C1 segment of cervical spinal cord (tissue), 14 donors: ENCODE measurements around the gene NOL4L.

Source experiments
- DNase-seq, 14 donors: peaks; one replicate each; lab custom pipeline; 2025; lab: John Stamatoyannopoulos, UW

The NOL4L gene

DNA sequence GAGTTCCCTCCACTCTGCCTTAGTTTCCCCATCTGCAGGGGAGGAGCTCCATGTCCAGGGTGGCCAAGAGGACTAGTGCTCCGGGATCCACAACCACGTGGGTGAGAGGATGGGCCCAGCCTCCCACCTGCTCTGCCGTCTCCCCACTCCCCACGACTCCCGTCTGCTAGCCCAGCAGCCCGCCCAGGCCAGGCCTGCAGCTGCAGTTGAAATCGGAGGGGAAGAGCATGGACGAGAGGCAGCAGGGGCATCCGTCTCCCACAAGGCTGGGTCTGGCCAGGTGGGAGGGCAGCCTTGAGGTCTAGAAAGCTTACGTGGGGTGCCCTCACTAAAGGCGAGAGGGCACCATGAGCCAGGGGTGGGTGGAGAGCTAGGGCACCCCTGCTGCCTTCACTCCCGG is 8.6 kb downstream of the NOL4L start:
- DNase-seq, result no peak

DNA sequence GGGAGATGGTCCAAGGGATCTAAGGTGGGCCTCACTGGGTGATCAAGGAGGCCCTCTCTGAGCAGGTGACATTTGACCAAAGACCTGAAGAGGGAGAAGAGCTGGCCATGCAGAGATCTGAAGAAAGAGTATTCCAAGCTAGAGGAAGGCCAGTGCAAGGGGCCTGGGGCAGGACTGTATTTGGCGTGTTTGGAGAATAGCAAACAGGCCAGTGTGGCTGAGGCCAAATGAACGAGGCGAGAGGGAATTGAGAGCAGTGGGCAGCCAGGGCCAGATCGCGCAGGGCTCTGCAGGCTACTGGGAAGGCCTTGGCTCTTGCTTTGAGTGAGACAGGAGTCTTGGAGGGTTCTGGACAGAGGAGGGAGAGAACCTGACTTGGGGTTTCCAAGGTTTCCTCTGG is 9.3 kb downstream of the NOL4L start:
- no peak for DNase-seq

DNA sequence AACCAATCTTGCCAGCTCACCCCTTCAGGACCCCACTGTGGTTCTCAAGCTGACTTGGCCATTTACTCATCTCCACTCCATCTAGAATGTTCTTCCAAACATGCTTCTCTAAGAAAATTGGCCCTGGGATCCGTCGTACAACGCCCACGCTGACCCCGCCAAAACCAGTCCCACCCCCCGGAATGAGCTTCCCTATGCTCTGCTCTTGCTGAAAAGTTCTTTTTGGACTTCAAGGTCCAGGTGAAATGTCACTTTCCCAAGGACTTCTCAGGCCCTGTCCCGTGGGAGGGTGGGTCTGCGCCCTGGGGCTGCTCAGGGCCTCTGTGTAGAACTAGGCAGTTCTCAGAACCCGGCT is 9.9 kb downstream of the NOL4L start:
- DNase-seq, result no peak

DNA sequence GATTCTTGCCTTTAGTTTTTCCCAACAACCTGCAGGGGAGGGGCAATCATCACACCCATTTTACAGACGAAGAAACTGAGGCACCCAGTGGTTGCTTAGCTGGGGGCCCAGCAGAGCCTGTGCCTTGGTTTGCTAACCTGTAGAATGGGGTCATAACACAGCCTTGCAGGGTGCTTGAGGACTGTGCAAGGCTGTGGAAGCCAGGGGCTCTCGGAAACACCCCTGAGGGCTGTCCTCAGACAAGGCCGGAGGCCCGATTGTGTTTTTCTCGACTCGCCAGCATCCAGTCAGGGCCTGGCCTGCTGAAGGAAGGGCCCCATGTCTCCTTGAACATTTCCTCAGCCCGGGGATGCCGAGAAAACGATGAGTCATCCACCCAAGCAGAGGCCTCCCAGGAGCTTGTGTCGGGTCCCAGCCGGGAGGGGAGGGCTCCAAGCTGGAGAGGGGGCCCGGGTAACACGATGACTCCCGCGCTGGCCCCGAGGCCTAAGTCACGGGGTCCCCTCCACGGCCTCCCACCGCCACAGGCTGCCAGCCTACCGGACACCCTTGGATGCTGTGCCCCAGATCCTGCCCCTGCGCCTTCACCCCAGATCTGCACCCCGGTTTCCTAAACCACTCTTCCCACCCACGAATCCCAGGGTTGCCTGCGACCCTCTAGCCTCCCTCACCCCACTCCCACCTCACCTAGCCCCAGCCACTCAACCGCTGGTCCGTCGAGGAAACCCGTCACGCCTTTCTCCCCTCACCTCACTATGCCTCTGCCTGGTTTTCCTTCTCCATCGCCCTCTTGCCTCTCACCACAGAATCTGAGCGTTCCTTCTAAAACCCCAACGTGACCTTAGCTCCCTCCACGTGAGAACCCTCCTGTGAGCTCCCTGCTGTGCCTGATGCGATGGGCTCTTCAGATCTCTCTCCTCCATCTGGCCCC is 10.6 kb downstream of the NOL4L start:
- DNase-seq, result peak in 4 of 14 donors; percentile 13 to 80 (median 22)

DNA sequence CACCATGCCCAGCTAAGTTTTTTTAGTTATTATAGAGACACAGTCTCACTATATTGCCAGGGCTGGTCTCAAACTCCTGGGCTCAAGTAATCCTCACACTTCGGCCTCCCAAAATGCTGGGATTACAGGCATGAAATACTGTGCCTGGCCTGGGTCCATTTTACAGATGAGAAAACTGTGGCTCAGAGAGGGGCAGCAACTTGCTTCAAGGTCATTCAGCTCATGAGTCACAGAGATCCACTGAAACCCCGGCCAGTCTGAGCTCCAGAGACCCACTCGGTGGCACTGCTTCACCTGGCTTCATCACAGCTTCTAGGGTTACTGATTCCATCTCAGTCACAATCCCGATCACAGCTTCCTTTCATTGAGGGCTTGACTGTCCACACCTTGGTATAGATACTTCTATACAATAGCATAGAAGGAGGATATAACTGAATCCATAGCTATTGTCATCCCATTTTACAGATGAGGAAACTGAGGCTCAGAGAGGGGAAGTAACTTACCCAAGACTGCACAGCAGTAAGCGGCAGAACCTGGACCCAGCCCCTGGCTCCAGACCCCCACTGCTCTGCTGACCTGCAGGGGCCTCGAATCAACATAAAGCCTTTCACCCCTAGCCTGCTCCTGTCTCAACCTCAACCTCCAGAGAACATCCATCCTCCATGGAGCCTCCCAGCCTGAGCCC is 11.8 kb downstream of the NOL4L start:
- DNase-seq, result no peak

DNA sequence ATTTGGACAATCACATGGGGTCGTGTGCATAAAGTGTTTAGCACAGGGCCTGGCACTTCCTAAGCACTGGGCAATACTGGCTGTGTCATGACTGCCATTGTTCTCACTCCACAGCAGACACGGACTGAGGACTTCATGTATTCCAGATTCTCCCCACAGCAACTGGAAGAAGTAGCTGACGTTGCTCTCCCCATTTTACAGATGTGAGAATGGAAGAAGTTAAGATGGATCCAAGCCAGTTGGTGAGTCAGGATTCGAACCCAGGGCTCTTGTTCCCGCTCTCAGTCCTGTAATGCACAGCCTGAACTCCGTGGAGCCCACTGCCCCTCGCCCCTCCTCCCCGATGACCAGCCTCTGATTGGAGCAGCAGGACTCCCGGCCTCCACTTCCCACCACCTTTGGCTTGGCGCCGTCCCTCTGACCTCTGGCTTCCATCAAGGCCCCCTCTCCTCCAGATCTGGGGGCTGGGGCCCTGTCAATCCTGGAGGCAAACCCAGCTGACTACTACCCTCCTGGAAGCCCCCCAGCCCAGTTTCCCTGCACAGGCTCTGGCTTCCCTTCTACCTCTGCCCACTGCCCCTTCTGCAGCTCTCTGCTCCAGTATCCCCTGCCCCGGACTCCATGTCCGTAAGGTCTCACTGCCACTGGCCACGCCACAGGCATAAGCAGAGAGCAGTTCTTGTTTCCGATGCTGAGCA is 12.7 kb downstream of the NOL4L start:
- DNase-seq, result no peak

DNA sequence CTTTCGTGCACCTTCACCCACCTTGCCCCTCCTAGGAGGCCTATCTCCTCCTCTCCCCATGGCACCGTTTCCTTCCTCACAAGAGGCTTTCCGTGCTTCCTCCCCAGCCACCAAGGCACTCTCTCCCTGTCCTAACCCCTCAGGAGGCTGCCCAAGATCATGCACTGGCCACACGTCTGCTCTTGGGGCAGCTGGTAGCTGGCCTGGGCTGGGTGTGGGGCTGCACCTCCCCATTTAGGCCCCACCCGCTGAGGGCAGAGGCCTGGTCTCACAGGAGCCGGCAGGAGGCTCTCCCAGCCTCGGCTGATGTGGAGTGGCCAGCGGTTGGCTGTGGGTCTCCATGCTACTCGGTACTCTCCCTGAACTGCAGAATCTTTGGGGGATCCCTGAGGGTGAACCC is 13.6 kb downstream of the NOL4L start:
- DNase-seq, result no peak

DNA sequence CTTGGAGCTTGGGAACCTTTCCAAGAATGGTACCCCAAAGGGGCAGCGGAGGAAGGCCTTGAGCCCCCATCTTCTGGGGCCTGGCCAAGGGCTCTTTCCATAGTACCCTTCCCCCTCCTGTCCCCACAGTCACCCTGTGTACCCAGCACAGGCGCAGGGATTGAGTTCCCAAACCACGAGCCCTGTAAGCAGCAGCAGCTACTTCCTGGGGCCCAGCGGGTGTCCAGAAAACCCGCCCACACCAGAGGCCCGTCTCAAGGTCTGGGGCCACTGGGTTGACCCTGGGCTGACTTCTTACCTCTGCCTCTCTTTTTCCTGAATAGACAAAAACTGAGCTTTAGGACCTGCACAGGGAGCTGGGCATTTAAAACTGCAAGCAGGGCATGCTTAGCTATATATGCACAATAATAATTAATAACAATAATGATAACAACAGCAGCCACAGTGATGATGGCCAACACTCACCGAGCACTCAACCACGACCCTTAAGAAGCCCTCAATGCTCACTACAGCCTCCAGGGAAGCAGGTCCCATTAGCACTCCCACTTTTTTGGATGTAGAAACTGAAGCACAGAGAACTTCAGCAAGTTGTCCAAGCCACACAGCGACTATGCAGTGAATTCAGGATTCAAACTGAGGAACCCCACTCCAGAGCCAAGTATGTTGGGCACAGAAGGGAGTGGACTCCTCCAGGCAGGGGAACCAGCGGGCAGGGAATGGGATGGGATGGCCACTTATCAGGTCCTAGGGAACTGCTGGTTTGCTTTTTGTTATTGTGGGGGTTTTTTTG is 14.5 kb downstream of the NOL4L start:
- peak in 3 of 14 donors; percentile 17 to 29 (median 18) for DNase-seq

DNA sequence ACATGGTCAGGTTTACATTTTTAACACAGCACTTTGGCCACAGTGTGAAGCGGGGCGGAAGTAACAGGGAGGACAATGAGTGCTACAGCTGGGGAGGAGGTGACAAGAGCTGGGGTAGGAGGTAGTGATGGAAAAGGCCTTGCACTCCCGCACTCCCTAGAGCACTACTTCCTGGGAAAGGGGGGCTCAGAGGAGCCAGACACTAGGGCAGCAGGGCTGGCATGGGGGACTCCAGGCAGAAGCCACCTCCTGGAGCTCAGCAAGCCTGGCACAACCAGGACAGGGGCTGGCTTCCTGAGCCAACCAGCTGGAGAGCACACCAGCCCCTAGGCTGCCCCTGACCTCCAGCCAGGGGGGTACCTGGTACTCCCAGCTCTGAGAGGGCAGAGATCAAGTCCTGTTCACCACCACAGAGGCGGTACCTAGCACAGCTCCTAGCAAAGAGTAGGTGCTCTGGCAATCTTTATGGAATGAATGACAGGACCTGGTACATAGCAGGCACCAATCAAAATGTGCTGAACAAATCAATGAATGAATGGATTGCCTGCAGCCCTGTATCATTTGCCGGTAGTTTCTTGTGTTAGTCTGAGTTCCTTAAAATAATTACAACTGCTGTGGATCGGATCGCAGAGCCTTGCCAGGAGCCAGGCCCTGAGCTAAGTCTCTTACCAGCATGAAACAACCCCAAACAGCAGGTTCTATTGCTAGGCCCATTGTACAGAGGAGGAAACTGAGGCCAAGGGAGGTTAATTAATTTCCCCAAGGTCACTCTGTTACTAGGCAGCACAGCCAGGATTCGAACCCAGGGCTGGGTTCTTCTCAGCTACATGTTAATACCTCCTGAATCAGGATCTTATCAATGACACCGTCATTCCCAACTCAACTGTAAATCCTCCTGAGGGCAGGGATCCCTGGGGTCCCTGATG is 15.5 kb downstream of the NOL4L start:
- DNase-seq, result no peak

DNA sequence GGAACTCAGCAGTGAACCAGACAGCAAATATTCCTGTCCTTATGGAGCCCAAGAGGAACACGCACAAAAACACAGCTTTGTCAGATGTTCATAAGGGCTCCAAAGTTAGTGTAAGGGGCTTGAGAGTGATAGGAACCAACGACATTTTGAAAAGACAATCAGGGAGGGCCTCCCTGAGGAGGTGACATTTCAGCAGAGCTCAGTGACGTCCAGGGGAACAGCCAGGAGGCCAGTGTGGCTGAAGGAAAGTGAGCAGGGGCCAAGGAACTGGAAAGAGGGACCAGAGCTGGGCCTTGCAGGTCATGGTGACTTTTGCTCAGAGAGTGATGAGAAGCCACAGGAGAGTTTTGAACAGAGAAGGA is 16.1 kb downstream of the NOL4L start:
- no peak for DNase-seq

DNA sequence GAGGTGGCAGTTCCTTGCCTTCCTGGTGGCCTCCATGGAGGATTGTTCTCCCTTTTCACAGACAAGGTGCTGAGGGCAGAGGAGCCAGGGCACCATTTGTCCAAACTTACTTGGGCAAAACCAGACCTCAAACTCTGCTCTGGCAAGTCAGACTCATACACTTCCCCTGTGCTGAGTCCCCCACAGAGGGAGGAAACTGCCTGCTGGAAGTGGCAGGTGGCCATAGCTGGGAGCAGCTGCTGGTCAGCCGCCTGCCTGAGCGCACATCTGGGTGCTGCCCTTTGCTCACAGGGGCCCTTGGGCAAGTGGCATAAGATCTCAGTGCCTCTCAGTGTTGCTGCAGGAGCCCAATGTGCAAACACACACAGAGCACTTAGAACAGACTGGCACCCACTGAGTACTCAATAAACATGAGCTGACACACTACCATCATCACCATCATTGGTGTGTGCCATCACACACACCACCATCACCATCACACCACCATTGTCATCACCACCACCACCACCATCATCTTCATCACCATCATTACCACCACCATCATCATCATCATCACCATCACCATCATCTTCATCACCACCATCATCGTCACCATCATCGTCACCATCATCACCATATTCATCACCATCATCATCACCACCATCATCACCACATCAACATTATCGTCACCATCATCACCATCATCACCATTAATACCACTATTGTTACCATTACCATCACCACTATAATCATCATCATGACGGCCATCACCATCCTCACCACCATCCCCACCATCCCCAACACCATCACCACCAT is 17.6 kb downstream of the NOL4L start:
- DNase-seq, result no peak

DNA sequence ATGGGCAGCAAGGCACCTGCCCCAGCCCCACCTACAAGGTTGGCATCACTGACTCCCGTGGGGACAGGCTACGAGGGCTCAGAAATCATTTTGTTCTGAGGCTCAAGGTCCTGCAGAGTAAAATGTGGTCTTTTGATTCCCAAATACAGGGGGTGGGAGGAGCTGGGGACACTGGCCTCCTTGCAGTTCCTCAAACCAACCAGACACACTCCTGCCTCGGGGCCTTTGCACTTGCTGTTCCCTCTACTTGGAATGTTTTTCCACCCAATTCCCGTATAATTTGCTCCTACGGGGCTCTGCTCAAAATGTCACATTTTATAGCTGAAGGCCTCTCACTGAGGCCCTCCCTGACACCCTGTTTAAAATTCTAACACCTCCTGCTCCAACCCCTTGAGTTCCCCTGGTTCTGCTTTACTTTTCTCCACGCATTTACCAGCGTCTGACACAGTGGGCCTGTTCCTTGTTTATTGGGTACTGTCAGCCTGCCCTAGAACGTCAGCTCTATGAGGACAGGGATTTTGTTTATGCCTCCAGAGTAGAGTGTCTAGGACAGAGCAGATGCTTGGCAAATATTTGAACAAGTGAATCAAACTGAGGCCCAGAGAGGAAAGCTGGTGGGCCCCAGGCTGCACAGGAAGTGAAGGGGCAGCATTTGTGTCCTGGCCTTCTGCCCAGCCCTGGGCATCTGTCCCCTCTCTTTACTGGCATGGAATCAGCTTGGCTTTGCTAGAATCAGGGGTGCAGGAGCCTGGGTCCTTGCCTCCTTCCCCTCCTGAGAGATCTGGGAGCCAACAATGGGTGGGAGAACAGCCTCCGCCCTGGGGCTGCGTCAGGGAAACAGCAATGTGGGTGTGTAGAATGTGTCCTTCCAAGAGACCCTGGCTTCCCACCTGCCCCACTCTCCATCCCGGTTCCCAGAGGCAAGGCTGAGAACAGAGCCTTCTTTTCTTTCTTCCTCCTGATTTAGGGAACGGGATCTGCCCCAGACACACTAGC is 18.5 kb downstream of the NOL4L start:
- DNase-seq, result no peak

DNA sequence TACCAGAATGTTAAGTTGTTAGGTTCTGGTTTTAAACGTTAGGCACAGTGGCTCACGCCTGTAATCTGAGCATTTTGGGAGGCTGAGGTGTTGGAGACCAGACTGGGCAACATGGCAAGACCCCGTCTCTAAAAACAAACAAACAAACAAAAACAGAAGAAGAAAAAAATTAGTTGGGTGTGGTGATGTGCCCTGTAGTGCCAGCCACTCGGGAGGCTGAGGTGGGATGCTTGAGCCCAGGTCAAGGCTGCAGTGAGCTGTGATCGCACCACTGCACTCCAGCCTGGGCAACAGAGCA is 19.4 kb downstream of the NOL4L start:
- no peak for DNase-seq

DNA sequence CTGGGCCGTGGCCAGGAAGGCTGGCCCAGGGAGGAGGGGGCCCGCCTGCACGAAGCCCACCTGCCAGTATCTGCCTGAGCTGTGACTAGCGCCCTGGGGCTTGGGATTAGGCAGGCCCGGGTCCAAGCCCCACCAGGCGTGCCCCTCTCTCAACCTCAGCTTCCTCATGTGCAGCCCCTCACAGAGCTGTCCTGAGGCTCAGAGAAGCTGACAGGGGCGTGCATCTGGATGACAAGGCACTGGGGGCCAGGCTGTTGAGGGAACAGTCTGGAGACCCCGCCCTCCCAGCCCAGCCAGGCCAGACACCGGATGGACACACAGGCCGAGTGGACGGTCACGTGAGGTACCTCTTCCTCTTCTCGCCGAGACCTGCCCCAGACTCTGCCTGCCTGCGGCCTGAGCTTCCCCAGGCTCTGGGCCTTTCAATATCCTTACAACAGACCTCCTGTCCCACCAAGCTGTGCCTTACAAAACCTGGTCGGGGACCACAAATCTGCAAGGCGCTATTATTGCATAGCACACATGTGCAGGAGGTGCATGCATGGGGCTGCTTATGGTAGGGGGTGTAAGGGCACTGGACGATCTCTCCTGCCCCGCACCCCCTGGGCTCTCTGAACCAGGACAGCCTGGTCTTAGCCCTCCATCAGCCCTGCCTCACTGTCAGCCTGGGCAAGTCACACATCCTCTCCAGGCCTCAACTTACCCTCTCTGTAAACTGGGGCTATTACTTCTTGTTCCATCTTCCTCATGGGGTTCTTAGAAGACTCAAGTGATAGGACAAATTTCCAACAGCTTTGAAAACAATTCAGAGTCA is 20.0 kb downstream of the NOL4L start:
- peak in 8 of 14 donors; percentile 18 to 75 (median 51) for DNase-seq

DNA sequence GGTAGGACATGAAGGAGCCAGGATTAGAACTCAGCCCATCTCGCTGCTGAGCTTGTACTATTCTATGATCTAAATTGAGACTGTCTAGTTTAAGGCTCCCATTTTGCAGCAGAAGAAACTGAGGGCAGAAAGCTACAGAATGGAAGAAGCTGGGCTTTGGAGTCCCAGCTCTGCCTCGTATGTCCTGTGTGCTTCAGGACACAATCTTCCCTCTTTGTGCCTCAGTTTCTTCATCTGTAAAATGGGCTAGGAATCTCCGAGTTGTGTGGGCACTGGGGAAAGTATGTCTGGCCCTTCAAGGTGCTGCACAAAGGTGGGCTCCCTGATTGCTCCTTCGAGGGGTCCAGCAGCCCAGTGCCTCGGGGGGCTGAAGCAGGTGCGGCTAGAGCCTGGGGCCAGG is 20.7 kb downstream of the NOL4L start:
- DNase-seq, result no peak

DNA sequence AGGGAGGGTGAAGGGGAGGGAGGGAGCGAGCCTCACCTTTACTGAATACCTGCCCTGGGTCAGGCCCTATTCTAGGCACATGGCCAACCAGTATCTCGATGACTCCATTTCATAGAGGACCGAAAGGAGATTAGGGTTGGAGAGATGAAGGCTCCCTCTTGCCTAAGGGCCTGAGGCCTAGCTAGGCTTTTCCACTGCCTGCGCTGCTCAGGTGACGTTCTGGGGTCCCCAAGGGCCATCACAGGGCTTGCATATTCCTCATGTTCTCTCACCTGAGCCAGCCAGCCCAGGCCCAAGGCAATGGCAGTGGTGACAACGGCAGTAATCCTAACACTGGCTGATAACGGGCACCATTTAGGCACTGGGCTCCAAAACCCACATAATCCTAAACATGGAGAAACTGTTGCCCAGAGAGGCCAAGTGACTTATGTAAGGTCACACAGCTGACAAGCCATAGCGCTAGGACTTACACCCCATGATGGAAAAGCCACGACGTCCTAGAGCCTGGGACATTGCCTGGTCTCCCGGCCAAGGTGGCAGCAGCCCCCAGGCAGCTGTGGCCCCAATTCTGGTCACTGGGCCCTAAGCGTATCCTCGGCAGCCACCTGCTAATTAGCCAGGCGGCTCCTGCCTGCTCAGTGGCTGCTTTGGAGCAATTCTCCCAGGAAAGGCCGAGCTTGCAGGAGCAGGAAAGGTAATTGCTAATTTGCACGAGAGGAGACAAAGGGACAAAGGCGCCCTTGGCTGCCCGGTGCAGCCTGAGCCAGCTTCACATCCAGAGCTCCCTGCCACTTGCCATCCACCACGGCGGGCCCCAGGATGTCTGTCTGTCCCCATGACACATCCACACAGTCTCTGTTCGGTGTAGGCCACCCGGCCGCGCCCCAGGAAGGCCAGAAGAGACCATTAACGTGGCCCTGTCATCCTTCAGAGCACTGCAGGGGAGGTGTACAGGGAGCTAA is 21.5 kb downstream of the NOL4L start:
- no peak for DNase-seq

DNA sequence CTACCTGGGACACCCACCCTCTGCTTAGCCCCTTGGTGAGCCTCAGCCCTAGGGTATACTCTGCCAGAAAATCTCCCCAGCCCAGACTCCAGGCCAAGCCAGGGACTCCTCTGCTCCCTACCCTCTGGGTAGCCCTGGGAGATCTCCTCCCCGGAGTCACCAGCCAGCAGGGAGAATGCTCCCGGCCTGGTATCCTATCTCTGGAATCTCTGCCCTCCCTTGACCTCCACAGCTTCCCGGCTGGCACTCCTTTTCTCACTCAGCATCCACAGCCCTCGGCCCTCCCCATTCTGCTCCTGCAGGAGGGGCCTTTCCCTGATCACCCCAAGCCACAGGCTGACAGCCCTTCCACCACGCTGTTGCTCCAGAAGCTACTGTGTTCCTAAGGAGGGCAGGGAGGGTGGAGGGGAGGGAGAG is 22.6 kb downstream of the NOL4L start:
- DNase-seq, result no peak
